ENCODE data around the gene TSPAN13.

TSPAN13 gene

GRCh38 chr7:16801579-16801978 lies 48.0 kb downstream of the TSPAN13 start:
- H3K27ac ChIP-seq: no peak overlapping the region
- TF ChIP-seq ZFX (IDR thresholded peaks at IDR 0.05; ENCODE audit: borderline replicate concordance): no peak
- TF ChIP-seq, protein P1, sequence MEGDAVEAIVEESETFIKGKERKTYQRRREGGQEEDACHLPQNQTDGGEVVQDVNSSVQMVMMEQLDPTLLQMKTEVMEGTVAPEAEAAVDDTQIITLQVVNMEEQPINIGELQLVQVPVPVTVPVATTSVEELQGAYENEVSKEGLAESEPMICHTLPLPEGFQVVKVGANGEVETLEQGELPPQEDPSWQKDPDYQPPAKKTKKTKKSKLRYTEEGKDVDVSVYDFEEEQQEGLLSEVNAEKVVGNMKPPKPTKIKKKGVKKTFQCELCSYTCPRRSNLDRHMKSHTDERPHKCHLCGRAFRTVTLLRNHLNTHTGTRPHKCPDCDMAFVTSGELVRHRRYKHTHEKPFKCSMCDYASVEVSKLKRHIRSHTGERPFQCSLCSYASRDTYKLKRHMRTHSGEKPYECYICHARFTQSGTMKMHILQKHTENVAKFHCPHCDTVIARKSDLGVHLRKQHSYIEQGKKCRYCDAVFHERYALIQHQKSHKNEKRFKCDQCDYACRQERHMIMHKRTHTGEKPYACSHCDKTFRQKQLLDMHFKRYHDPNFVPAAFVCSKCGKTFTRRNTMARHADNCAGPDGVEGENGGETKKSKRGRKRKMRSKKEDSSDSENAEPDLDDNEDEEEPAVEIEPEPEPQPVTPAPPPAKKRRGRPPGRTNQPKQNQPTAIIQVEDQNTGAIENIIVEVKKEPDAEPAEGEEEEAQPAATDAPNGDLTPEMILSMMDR (IDR thresholded peaks at IDR 0.05): no peak

DNA sequence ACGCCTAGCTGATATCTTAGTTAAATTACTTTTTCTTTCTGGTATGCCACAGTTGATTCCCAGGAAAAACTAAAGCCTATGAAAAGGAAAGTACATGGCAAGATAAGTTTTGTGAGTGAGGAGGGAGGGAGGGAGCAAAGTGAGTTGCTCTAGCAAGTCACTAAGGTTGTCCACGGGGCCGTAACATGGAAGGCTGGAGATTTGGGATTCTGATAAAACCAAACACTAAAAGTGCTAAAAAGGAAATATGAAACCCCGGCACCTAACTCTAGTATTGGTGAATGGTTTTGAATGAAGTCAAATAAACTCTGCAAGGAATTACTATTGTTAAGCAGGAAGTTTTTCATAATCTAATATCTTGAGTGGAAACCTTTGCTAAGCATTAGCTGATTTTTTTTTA lies 49.6 kb downstream of the TSPAN13 start:
- no peak overlapping the region for H3K27ac ChIP-seq
- TF ChIP-seq ZFX (IDR thresholded peaks at IDR 0.05; ENCODE audit: borderline replicate concordance): no peak
- TF ChIP-seq, protein P1 (IDR thresholded peaks at IDR 0.05): no peak

- peak overlapping the region; percentile 46 for H3K27ac ChIP-seq
- TF ChIP-seq, protein P1 (IDR thresholded peaks at IDR 0.05): no peak
- TF ChIP-seq ZFX (IDR thresholded peaks at IDR 0.05; ENCODE audit: borderline replicate concordance): no peak
Measured at GRCh38 chr7:16803881-16804673, 50.5 kb downstream of the TSPAN13 start.

GRCh38 chr7:16804674-16805439 lies 51.3 kb downstream of the TSPAN13 start, which contains the start of gene AGR2:
TSS of gene AGR2 (minus strand) at chr7:16804999. CDS start at chr7:16801796, 3,203 bp downstream.
- no peak for TF ChIP-seq ZFX (IDR thresholded peaks at IDR 0.05; ENCODE audit: borderline replicate concordance)
- TF ChIP-seq, protein P1 (IDR thresholded peaks at IDR 0.05): no peak
- peak within 1 kb of the TSS; percentile 46 for H3K27ac ChIP-seq

- TF ChIP-seq, protein P1 (IDR thresholded peaks at IDR 0.05): no peak
- TF ChIP-seq ZFX (IDR thresholded peaks at IDR 0.05; ENCODE audit: borderline replicate concordance): no peak
- no peak overlapping the region for H3K27ac ChIP-seq
Measured at GRCh38 chr7:16805441-16805840, 51.9 kb downstream of the TSPAN13 start.

DNA sequence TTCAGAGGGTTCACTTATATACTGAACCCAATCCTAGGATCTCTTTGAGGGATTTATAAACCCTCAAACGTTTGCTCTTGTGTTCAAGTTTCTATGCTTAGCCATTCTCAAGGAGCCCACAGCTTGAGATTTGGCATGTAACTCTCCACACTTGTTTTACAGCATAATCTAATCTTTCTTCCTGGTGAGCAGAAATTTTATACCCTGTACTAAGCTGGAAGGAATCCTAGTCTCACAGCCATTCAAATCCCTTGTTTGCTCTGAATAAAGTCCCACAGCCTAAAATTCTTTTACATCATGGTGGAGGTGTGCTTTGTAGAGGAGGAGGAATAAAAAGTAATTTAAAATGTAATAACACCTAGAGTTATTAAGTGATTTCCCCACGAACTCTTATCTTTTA lies 56.6 kb downstream of the TSPAN13 start:
- TF ChIP-seq, protein P1 (IDR thresholded peaks at IDR 0.05): no peak
- TF ChIP-seq ZFX (IDR thresholded peaks at IDR 0.05; ENCODE audit: borderline replicate concordance): no peak
- H3K27ac ChIP-seq: peak overlapping the region; percentile 3; the same call in 1 of the 2 replicates
